ENCODE results near the gene PTH1R.
"Not testable (repeated sequence)": the region's sequence is repeated elsewhere in the genome, so short reads cannot be mapped to it uniquely, and the experiment has no call there.

Gene PTH1R

GRCh38 chr3:46901591-46902187, 24.2 kb downstream of the PTH1R start:
- no peak for DNase-seq

- no peak for DNase-seq
Observed at GRCh38 chr3:46902188-46902631, 24.7 kb downstream of the PTH1R start.

- DNase-seq, result no peak
Observed at GRCh38 chr3:46903341-46904302, 26.1 kb downstream of the PTH1R start.

- no peak for DNase-seq
Observed at GRCh38 chr3:46904303-46905212, 27.0 kb downstream of the PTH1R start.

- DNase-seq, result no peak
Observed at GRCh38 chr3:46905213-46905560, 27.7 kb downstream of the PTH1R start.

- DNase-seq, result no peak
Observed at GRCh38 chr3:46905661-46906451, 28.3 kb downstream of the PTH1R start.

GRCh38 chr3:46906471-46907058, 29.0 kb downstream of the PTH1R start:
- no peak for DNase-seq

DNA sequence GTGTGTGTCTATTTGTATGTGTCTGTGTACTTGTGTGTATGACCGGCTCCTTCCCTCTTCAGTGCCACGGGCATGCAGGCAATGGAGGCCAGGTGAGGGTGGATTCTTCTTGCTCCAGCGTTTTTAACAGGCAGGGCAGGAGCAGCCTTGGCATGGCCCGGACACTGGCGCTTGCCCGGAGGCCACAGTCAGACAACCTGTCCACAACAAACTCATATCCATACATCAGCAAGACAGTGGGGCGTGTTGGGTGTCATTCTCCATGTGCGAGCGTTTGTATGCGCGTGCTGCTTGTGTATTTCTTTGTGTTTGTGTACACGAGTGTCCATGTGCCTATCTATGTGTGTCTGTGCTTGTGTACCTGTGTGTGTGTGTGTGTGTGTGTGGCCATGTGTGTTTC, 29.8 kb downstream of the PTH1R start:
- DNase-seq, result no peak

- DNase-seq, result no peak
Observed at GRCh38 chr3:46907960-46908293, 30.4 kb downstream of the PTH1R start.

DNA sequence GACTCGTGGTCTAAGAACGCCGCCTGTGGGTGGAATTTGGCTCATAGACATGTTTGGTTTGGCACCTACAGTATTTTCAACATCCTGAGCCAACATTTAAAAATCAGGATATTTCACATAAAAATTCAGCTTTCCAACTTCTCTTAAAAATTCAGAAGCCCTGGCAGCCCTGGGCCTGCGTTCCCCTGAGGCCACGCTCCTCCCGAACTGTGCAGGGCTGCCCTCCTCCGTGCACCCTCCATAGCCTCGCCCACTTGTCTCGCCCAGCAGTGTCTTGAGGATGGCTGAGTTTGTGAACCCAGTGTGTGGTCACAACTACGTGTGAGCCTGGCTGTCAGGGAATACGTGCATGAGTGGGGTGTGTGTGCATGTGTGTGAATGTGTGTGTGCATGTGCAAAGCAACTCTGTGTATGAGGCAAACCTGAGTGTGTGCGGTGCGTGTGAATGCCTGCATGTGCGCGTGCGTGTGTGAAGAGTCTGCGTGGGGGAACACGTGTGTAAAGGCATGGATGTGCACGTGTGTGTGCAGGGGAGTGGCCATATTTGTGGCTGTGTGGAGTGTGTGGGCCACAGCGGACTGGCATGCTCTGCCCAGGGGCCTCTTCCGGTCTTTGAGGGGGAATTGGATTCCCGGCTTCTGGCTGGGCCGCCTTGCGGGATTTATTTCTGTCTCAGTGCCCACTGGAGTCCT, 30.9 kb downstream of the PTH1R start:
- no peak for DNase-seq

- no peak for DNase-seq
Observed at GRCh38 chr3:46908986-46909534, 31.5 kb downstream of the PTH1R start.

DNA sequence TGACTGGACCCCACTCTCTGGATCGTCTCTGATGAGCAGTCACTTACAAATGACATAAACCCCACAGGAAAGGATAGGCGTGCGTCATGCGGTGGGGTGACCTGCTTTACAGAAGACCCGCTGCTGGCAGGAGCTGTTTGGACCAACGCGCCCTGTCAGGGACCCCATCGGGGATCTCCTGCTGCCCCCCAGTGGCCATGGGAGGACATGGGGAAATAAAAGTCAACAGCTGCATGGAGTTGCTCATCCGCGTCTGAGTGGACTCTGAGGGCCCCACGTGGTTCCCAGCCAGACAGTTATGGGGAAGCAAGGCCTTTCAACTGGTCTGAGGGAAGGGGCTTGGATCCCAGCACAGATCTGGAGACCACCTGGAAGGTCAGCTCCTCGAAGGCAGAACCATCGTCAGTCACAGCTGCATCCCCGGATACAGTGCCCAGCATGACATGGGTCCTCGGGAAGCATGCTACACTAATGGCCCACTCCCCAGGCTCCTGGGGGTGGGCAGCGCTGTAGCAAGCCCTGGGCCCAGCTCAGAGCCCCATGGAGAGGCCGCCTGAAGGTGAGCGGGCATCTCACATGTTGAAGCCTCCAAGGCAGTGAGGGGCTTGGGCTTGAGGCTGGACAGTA, 32.1 kb downstream of the PTH1R start:
- DNase-seq, result peak; percentile 91

DNA sequence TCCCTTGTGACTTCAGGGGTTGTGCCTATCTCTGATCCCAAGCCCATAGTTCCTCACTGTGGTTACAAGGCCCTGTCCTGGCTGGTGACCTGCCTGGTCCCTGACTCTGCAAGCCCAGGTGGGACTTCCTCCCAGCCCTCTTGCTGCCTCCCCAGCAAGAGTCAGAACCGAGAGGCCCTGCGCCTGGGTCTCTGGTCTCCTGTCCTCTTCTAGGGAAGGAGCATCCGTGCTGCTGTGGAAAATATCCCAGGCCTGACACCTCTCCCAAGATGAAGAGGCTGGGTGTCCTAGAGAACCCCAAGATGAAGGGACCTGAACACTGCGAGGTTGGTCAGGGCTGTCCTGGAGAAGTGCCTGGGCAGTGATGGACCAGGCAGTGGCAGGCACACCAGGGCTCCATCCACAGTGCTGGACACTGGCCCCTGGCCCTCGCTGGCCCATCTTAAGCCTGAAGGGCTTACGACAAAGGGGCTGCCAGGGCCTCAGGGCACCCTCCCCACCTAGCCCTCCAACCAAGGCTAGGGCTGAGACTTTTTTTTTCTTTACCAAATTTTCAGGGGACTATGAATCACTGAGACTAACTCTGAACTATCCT, 32.7 kb downstream of the PTH1R start:
- DNase-seq, result no peak

GRCh38 chr3:46910914-46911313, 33.4 kb downstream of the PTH1R start:
- not testable (repeated sequence) for DNase-seq

- DNase-seq, result no peak
Observed at GRCh38 chr3:46912986-46913385, 35.5 kb downstream of the PTH1R start.

- no peak for DNase-seq
Observed at GRCh38 chr3:46913644-46914043, 36.1 kb downstream of the PTH1R start.

- DNase-seq, result no peak
Observed at GRCh38 chr3:46914849-46915248, 37.3 kb downstream of the PTH1R start.

DNA sequence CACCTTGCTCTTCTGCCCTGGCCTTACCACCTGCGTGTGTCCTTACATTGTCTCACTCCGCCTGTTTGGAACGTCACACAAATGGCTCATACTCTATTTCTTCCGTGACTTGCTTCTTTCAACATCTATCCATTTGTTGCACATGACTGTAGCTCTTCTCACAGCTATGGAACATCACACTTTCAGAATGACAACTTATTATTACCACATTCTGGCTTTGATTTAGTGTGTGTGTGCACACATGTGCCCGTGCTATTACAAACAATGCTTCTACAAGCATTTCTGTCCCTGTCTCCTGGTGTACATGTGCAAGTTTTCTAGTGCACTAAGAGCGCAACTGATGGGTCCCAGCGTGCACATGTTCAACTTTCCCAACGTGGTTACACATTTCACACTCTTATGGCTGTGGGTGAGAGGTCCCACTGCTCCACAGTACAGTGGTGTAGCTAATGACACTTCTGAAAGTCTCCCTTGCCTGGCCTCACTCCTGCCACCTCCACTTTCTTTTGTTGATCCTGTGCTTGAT, 37.8 kb downstream of the PTH1R start:
- DNase-seq, result no peak

DNA sequence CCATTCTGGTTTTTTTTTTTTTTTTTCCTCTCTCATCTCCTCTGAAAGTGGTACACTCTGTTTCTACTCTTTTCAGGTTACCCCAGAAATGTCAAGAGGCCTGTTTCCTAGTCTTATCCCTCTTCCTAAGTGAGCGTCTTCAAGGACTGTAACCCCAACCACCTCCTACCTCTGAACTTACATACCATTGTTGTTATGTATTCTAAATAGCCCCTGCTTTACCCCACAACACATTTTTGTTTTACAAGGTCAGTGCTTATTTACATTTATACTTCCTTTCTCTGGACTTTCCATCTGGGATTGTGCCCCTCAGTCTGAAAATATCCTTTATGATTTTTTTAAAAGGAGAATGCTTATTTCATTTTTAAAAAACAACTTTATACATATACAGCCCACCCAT, 38.8 kb downstream of the PTH1R start:
- DNase-seq, result no peak

- no peak for DNase-seq
Observed at GRCh38 chr3:46916799-46917198, 39.3 kb downstream of the PTH1R start.

Data from activated effector memory CD4-positive, alpha-beta T cell treated with anti-CD3 and anti-CD28 coated beads, Interleukin-2, amount 50 U/mL, for 16 hours (primary cell).